Naive thymus-derived CD4-positive, alpha-beta T cell (primary cell): ENCODE results near the gene TNS3. TPM values are rescaled to one million over a fixed set of nuclear protein-coding genes. Genes with fewer than 3 reads are reported as not detected.

Experiments
- ATAC-seq: fragments of 150-1000 bp; cut with Tn5 transposase; 2 replicates; pipeline ENCODE4 v1.10.0; 2021; ENCODE audit warnings: mild to moderate bottlenecking, moderate library complexity
- CTCF ChIA-PET: fragments of 350-600 bp; sonication (Branson Sonifier 250); formaldehyde crosslinking; loops from one replicate; lab custom pipeline; 2021; ENCODE audit warnings: antibody characterized with exemption; lab: Charles Lee
- POLR2A ChIA-PET: fragments of 350-600 bp; sonication (Branson Sonifier 250); formaldehyde crosslinking; loops from one replicate; lab custom pipeline; 2021; ENCODE audit warnings: antibody characterized with exemption, inconsistent platforms; lab: Charles Lee
- DNase-seq, 9 donors: peaks; one replicate each; pipeline versions ENCODE4 v3.0.0 to v3.0.0-alpha.2; 2020 to 2022; ENCODE audit warnings: mixed read lengths in 1 of 9
- H3K27ac ChIP-seq: one replicate; pipeline ENCODE4 v1.7.0; 2013; ENCODE audit warnings: mild to moderate bottlenecking, low read depth, low read length, moderate library complexity
- H3K27me3 ChIP-seq, 2 donors: one replicate each; pipeline ENCODE4 v1.7.0; 2013; ENCODE audit warnings: low read length in 2 of 2, mild to moderate bottlenecking in 2 of 2, moderate library complexity in 2 of 2; ENCODE audit not compliant: control insufficient read depth in 2 of 2, insufficient read depth in 2 of 2
- H3K36me3 ChIP-seq, 3 experiments: 1 replicate in 2 of 3; 2 replicates in 1 of 3; pipeline ENCODE4 v1.7.0; 2013; ENCODE audit warnings: low read length in 3 of 3, mild to moderate bottlenecking in 3 of 3, moderate library complexity in 1 of 3; ENCODE audit not compliant: insufficient read depth in 3 of 3, control insufficient read depth in 2 of 3
- H3K4me1 ChIP-seq, 2 donors: one replicate each; pipeline ENCODE4 v1.7.0; 2013; ENCODE audit warnings: low read length in 2 of 2, mild to moderate bottlenecking in 2 of 2, moderate library complexity in 1 of 2; ENCODE audit not compliant: control insufficient read depth in 2 of 2, insufficient read depth in 2 of 2
- H3K4me3 ChIP-seq: 2 replicates; pipeline ENCODE4 v1.7.0; 2013; ENCODE audit warnings: mild to moderate bottlenecking, low read length
- H3K9me3 ChIP-seq, 3 experiments: 1 replicate in 2 of 3; 2 replicates in 1 of 3; pipeline ENCODE4 v1.7.0; 2013; ENCODE audit warnings: low read length in 3 of 3; ENCODE audit not compliant: control insufficient read depth in 2 of 3
- H3K27ac Mint-ChIP-seq, 9 donors: one replicate each; pipeline ENCODE4 v1.8.0; 2020 to 2022; ENCODE audit warnings: mixed read lengths in 9 of 9, mild to moderate bottlenecking in 8 of 9, moderate library complexity in 5 of 9, inconsistent platforms in 2 of 9
- H3K27me3 Mint-ChIP-seq, 5 donors: one replicate each; pipeline ENCODE4 v1.8.0; 2021 to 2022; ENCODE audit warnings: mixed read lengths in 5 of 5, mild to moderate bottlenecking in 1 of 5
- H3K36me3 Mint-ChIP-seq, 5 donors: one replicate each; pipeline ENCODE4 v1.8.0; 2020 to 2022; ENCODE audit warnings: mixed read lengths in 5 of 5, mild to moderate bottlenecking in 3 of 5, inconsistent platforms in 1 of 5
- H3K4me1 Mint-ChIP-seq, 7 donors: one replicate each; pipeline ENCODE4 v1.8.0; 2020 to 2022; ENCODE audit warnings: mixed read lengths in 7 of 7, mild to moderate bottlenecking in 3 of 7, inconsistent platforms in 1 of 7
- H3K4me3 Mint-ChIP-seq, 10 donors: one replicate each; pipeline ENCODE4 v1.8.0; 2020 to 2022; ENCODE audit warnings: mild to moderate bottlenecking in 10 of 10, mixed read lengths in 10 of 10, moderate library complexity in 6 of 10, inconsistent platforms in 2 of 10
- H3K9me3 Mint-ChIP-seq, 11 donors: one replicate each; pipeline ENCODE4 v1.8.0; 2020 to 2022; ENCODE audit warnings: mixed read lengths in 11 of 11, mild to moderate bottlenecking in 4 of 11, inconsistent platforms in 1 of 11, moderate library complexity in 1 of 11
- intact Hi-C, 2 donors: fragments of 100-400 bp; cut with micrococcal nuclease; formaldehyde crosslinking; loops; one replicate each; pipeline ENCODE4 v1.15.1; 2023
- polyA plus RNA-seq, 2 donors: library from polyadenylated mRNA; unstranded; fragments of 300-500 nt; fragmentation: Illumina TruSeq; gene quantifications; one replicate each; pipeline ENCODE4 v1.2.3, GENCODE V29; 2021
- total RNA-seq, 6 experiments: library from RNA in 5 of 6; stranded (reverse) in 5 of 6; gene quantifications; 1 replicate in 5 of 6; 2 replicates in 1 of 6; pipeline ENCODE4 v1.2.3 and lab custom pipeline; 2021 to 2026

Gene TNS3
- total and polyA plus RNA-seq, 7 experiments from 2014 or later: 0.85 to 38.3 (median 2.6) TPM; not detected in 2

DNA sequence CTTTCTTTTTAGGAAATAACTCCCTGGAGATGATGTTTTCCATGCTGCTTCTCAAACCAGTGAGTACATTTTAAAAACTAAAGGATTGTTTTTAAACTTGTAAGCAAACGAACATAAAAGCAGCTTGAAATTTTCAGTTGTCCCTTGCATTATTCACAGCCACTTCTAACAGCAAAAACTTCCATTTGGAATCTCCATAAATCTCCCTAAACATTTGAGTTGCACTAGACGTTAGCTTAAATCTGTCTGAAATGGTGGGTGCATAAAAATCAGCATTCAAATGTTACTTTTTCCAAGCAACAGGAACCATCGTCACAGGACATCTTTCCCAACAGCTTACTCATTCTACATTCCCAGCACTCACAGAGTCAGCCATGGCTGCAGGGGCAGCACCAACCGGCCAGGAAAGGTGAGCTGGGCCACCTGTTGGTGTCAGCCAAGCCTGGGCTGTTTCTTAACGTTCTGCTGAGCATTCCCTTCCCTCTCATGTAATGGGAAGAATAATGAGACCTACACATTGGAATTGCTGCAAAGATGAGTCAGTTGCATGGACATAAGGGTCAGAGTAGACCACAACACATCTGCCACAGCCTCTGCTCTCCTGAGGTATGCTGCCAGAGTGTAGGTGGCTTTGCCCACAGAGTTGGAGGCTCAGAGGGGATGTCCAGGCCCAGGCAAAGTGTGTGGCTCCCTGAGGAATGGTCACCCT is 163.2 kb downstream of the TNS3 start:
- Mint-ChIP-seq H3K36me3 (no peaks in the 10 kb centered on the region), H3K9me3 (peaks cover 0 to 14% (median 2%) of the 10 kb centered on the region in 11 donors), H3K4me3 (no peak overlapping the region), H3K27ac (no peak overlapping the region), H3K27me3 (no peaks in the 10 kb centered on the region), H3K4me1 (no peaks in the 10 kb centered on the region)
- no peak overlapping the region for H3K4me3 ChIP-seq
- ATAC-seq: no peak
- no peaks in the 10 kb centered on the region for H3K4me1 ChIP-seq
- H3K27ac ChIP-seq: no peak overlapping the region
- ChIA-PET POLR2A (no interaction called here), CTCF (no interaction called here)
- no peaks in the 10 kb centered on the region for H3K9me3 ChIP-seq
- H3K27me3 ChIP-seq: no peaks in the 10 kb centered on the region
- DNase-seq: no peak
- intact Hi-C loops: no loop called here
- no peaks in the 10 kb centered on the region for H3K36me3 ChIP-seq

DNA sequence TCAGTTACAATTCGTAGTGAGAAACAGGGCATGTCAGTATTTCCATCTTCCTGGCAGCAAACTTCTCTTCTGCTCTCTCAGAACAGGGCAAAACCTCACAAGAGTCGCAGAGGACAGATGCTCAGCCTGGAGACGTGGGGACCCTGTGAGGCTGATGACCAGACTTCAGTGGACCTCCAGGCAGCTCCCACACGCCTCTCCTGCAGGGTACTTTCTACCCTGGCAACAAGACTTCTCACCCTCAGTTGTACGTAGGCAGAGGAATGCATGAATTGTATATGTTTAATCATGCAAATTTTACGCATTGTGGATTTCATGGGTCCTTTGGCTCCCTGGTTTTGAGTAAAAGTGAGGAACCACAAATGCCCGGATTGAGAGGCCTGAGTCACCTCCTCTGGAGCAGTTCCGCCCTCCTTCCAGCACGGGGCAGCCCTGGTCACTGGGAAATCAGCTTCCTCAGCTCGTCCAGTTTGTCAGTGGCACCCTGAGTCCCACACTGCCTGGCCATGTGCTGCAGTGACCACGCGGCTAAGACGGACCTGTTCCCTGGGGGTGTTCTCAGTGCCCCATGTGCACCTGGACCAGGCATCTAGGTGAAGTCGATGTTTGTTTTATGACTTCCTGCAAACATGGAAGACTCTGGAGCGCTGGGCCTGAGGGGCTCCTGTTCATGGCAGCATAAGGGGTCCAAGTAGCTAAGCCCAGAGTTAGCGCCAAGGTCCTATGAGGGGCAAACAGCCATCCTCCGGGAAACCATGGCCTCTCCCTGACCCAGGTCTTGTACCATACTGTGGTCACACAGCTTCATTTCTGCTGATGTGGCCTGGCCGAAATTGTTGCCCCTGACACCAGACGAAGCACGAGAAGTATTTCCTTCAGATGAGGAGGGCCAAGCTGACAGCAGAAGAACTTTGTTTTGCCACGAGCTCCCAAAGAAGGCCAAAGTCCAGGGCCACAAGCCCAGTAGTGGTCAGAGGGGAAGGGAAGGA is 165.1 kb downstream of the TNS3 start:
- H3K9me3 ChIP-seq: no peaks in the 10 kb centered on the region
- no peak for ATAC-seq
- Mint-ChIP-seq H3K27ac (no peak overlapping the region), H3K4me1 (no peaks in the 10 kb centered on the region), H3K27me3 (no peaks in the 10 kb centered on the region), H3K36me3 (no peaks in the 10 kb centered on the region), H3K9me3 (peaks cover 0 to 14% (median 2%) of the 10 kb centered on the region in 11 donors), H3K4me3 (no peak overlapping the region)
- H3K27ac ChIP-seq: no peak overlapping the region
- H3K4me3 ChIP-seq: no peak overlapping the region
- intact Hi-C loops: no loop called here
- POLR2A ChIA-PET: no interaction called here
- no peaks in the 10 kb centered on the region for H3K27me3 ChIP-seq
- CTCF ChIA-PET: no interaction called here
- H3K36me3 ChIP-seq: no peaks in the 10 kb centered on the region
- DNase-seq: no peak
- H3K4me1 ChIP-seq: no peaks in the 10 kb centered on the region

DNA sequence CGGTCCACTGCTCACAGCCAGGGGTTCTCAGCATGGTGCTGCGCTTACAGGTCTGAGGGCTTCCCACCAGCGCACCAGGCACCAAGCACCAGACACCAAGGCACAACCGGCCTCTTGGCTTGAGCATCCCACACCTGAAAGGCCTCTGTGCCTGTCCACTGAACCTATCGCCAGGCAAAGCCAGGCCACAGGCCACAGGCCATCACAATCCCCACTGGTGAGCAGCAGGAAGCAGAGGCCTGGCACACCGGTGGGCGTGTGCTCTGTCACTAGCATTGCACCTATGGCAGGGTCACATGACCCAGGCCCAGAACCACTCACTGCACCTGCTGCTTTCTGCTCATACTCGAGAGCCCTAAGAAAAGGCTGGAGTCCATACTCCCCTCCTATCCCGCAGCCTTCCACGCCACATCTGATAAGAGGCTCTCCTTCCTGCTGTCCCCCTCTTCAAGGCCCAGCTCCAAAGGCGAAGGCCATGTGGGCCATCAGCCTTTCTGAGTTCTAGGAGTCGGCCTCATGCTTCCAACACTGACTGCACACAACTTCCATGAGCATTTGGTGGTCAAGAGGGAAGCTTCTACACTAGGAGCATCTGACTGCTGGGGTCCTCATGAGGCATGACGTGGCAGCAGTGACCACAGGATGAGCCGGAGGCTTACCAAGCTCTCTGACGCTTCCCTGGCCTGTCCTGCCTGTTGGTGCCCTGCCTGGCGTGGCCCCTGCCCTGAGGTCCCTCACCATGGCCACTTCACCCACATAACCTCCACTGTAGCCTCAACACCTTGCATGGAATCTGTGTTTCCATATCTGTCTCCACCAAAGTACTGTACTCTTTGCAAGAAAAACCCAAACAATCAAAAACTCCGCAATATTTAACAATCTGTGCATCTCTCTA is 166.3 kb downstream of the TNS3 start:
- CTCF ChIA-PET: no interaction called here
- intact Hi-C loops: no loop called here
- Mint-ChIP-seq H3K27ac (no peak overlapping the region), H3K9me3 (peaks cover 0 to 9% (median 2%) of the 10 kb centered on the region in 11 donors), H3K4me3 (no peak overlapping the region), H3K36me3 (no peaks in the 10 kb centered on the region), H3K4me1 (no peaks in the 10 kb centered on the region), H3K27me3 (no peaks in the 10 kb centered on the region)
- Histone ChIP-seq H3K4me1 (no peaks in the 10 kb centered on the region), H3K27ac (no peak overlapping the region), H3K27me3 (no peaks in the 10 kb centered on the region), H3K4me3 (no peak overlapping the region), H3K36me3 (no peaks in the 10 kb centered on the region), H3K9me3 (no peaks in the 10 kb centered on the region)
- ATAC-seq (no peak), DNase-seq (no peak)
- POLR2A ChIA-PET: no interaction called here

DNA sequence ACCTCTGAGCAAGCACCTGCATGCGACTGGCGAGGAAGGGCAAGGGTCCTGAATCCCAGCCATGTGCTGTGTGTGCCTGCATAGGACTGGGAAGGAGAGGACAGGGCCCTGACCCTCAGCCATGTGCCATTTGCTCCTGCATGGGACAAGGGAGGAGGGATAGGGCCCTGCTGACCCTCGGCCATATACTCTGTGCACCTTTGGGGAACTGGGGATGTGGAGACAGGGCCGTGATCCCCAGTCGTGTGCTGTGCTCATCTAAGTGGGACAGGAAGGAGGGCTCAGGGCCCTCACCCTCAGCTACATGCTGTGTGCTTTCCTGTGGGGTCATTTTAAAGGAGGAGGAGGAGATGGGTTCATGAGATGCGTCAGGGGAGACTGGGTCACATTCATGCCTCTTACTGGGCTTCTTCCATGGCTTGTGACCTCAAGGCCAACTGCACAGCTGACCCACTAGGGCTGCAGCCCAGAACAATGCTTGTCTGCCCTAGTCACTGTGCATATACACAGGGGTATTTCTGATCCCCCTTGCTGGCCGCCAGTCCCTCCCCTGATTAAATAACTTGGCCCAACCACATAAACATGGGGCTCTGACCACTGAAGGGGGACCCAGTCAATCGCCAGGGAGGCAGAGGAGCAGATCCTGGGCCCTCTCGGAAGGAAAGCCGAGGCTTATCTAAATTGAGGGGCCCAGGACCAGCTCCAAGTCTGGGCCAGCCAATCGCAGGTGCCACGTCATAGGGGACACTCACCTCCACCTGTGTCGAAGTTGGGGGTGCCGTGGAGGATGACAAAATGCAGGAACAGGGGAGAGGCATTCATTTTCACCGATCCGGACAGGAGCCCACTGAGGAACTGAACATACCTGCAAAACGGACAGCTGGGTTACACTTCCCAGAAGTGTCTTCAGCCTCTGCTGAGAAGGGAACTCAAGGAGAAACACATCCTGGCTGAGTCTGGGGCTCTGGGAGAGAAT is 167.3 kb downstream of the TNS3 start:
- ATAC-seq (no peak), DNase-seq (no peak)
- Histone ChIP-seq H3K4me1 (no peaks in the 10 kb centered on the region), H3K27me3 (no peaks in the 10 kb centered on the region), H3K27ac (no peak overlapping the region), H3K4me3 (no peak overlapping the region), H3K9me3 (no peaks in the 10 kb centered on the region), H3K36me3 (no peaks in the 10 kb centered on the region)
- Mint-ChIP-seq H3K4me1 (no peaks in the 10 kb centered on the region), H3K36me3 (no peaks in the 10 kb centered on the region), H3K27me3 (no peaks in the 10 kb centered on the region), H3K27ac (no peak overlapping the region), H3K9me3 (peaks cover 0 to 4% (median 1%) of the 10 kb centered on the region in 11 donors), H3K4me3 (no peak overlapping the region)
- intact Hi-C loops: no loop called here
- CTCF ChIA-PET: no interaction called here
- POLR2A ChIA-PET: no interaction called here

DNA sequence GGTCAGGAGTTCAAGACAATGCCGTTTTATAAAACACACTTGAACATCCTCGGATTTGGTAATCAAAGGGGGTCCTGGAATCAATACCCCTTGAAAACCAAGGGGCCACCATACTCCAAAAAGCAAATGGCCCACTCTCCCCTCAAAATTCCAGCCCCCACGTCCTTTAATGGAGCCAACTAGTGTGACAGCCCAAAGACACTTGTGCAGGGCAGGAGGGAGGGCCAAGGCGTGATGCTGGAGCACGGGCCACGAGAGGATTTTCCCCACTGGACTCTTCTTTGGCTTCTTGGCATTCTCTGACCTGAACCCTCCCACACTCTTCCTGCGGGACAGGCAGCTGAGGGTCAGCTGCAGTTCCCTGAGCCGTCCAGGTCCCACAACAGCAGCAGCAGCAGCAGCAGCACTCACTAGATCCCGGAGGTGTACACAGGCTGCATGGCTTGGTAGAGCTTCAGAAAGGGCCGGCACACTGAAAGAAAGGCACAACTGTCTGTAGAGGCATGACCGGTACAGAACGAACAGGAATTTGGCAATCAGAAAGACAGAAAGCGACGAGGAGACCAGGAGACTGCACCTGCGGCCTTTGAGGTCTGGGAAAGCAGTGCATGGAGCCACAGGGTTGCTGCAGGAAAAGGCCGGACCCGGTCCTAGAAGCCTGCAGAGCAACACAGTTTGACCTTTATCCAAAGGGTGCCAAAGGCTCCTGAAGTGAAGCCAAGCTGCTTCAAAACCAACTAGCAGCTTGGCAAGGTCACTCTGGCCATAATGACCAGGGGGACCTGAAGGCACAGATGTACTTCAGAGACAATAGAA is 168.2 kb downstream of the TNS3 start:
- Mint-ChIP-seq H3K36me3 (no peaks in the 10 kb centered on the region), H3K27me3 (no peaks in the 10 kb centered on the region), H3K27ac (no peak overlapping the region), H3K4me1 (no peaks in the 10 kb centered on the region), H3K4me3 (no peak overlapping the region), H3K9me3 (peaks cover 0 to 2% (median 0%) of the 10 kb centered on the region in 11 donors)
- Histone ChIP-seq H3K9me3 (no peaks in the 10 kb centered on the region), H3K27ac (no peak overlapping the region), H3K36me3 (no peaks in the 10 kb centered on the region), H3K27me3 (no peaks in the 10 kb centered on the region), H3K4me3 (no peak overlapping the region), H3K4me1 (no peaks in the 10 kb centered on the region)
- intact Hi-C loops: no loop called here
- ATAC-seq (no peak), DNase-seq (no peak)
- CTCF ChIA-PET: no interaction called here
- POLR2A ChIA-PET: no interaction called here
